Activated CD4-positive, alpha-beta T cell treated with anti-CD3 and anti-CD28 coated beads, Interleukin-2, Interleukin-4, amounts not matched to agents 100 ng/mL and 50 ng/mL, durations not matched to agents 16 hours and 8 hours (primary cell): Measurements from ENCODE around the gene HDGFL2.
A peak's percentile ranks its signal among the peaks of the same experiment; 100 is the strongest.

Experiments
- DNase-seq: peaks from one replicate; pipeline ENCODE4 v3.0.0-alpha.2; 2020; ENCODE audit warnings: low spot score

HDGFL2 gene

DNA sequence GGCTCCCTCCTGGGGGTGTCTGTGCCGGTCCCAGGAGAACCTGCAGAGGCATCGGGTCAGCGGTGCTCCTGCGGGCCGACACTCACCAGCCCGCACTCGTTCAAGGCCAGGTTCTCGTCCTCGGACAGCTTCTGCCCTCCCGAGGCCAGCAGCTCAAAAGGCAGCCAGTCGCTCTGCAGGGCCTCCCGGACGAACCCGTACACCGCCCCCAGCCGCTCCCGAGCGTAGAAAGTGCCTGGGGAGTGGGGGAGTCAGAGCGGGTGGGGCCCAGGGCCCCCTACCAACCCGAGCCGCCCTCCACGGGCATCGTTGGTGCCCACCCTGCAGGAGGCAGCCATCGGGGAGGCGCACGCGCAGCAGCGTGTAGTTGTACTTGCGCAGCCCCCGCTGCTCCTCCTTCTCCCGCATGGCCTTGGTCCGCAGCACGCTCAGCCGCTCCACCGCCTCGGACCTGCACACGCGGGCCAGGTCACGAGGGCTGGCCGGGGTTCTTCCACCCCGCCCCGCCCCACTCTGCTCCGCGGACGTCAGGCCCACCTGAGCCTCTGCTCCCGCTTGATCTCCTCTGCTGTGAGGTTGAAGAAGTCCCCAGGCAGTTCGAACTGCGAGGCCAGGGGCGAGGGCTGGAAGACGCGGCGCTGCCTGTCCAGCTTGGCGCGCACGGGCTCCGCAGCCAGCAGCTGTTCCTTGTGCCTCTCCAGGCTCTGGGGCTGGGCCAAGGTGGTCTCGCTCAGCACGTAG is 26.0 kb upstream of the HDGFL2 start:
- DNase-seq = no peak

GRCh38 chr19:4446704-4447200 is 25.3 kb upstream of the HDGFL2 start:
- no peak for DNase-seq

DNA sequence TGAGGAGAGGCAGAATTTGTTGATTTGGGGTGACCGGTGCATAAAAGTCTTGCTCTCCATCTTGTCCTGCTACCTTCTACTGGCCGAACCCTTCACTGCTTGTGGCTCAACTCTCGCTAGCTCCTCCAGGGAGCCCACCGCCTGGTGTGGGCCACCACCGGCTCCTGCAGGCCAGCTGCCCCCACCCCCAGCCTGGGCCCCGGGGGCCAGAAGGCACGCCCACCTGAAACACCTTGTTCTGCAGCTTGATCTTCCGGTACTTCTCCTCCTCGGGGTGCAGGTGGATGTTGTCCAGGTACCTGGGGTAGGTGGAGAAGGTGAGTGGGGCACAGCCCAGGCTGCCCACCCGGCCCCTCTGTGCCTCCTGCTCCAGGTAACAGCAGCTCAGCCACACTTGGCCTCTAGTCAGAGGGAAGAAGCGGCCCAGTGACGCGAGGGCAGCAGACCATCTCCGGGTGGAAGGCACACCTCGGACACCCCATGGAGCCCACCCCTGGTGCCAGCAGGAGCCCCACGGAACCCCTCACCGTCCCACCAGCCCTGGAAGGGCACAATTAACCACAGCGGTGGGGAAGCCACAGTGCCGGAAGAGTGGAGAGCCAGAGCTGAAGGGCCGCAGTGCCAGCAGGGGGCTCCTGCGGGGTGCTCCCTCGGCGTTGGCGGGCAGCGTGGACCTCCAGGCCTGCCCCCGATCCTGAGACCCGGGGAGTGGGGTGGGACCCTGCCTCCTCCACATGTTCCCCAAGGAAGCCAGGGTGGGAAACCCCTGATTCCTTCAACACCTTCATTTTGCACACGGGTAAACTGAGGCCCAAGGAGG is 24.6 kb upstream of the HDGFL2 start:
- DNase-seq = no peak

GRCh38 chr19:4448147-4448985 is 23.7 kb upstream of the HDGFL2 start:
- no peak for DNase-seq

DNA sequence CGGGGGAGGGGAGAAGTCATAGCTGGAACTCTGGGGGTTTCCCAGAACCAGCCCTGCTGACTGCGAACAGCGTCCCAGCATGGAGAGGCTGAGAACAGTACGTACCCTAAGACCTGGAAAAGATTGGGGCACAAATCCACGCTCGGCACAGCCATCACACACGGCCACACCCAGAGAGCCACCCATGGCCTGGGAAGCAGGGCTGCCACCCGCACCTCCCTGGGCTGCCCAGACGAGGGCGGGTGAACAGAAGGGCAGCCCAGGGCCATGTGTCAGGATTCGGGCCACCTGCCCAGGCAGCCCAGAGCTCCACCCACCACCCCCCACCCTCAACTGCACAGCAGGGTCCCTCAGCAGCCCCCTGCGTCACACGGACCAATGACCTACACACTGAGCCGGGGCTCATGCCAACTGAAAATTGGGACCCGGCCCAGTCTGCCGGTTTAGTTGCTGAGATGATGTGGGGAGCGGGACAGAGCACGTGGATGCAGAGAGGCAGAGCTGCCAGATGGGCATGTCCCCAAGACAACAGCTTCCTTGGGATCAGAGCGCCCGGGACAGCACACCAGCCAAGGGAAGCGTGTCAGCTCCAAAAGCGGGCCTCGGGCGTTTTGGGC is 23.0 kb upstream of the HDGFL2 start:
- DNase-seq = no peak

DNA sequence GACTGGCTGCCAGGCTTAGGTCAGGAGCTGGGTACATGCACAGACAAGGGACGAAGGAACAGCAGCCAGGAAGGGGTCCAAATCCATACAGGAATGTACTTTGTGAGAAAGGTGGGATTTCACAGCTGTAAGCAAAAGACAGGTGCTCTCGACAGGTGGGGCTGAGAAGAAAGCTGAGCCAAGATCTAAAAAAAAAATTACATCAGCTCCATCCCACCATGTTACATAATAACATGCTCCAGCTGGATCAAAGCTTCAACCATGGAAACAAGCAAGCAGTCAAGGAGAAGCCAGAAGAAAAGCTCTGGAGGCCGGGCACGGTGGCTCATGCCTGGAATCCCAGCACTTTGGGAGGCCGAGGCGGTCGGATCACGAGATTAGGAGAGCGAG is 22.5 kb upstream of the HDGFL2 start:
- DNase-seq = no peak

- DNase-seq = no peak
Observed at GRCh38 chr19:4452230-4452990, 19.7 kb upstream of the HDGFL2 start.

DNA sequence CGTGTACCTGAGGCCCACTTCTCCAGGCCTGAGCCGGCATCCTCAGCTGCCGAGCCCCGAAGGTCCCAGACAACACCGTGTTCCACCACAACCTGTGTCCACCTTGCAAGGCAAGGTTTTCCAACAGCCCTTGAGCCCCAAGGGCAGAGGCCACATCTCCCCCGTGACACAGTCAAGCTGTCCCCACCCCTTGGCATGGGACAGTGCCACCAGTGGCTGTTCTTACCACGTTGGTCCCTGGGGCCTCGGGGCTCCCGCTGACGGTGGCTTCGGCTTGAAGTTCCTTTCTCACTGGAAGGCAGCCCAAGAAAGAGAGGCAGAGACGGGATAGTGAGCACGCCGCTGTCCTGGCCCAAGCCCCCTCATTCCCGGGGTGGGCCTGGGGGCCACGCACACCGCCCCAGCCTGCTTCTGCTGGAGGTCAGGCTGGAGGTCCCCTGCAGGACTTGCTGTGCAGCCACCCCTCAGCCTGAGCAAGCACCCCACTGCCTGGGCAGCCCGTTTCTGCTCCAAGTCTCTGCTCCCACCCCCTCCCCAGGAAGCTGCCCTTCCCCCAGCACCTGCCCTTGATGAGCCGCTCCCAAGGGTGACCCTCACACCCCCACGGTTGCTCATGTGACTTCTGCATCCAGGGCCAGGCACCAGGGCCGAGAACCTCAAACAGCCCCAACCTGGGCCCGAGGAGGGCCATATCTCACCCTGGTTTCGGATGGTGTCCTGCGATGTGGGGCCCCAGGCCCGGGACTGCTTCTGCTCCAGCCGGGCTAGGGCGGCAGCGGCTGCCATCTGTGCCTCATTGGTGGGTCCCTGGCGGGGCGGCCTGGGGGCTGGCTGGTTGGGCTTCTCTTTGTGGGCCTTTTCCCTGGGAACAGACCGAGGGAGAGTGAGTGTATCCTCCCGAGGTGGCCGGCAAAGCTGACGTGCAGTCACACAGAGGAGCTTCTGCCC is 18.6 kb upstream of the HDGFL2 start:
- DNase-seq = no peak

DNA sequence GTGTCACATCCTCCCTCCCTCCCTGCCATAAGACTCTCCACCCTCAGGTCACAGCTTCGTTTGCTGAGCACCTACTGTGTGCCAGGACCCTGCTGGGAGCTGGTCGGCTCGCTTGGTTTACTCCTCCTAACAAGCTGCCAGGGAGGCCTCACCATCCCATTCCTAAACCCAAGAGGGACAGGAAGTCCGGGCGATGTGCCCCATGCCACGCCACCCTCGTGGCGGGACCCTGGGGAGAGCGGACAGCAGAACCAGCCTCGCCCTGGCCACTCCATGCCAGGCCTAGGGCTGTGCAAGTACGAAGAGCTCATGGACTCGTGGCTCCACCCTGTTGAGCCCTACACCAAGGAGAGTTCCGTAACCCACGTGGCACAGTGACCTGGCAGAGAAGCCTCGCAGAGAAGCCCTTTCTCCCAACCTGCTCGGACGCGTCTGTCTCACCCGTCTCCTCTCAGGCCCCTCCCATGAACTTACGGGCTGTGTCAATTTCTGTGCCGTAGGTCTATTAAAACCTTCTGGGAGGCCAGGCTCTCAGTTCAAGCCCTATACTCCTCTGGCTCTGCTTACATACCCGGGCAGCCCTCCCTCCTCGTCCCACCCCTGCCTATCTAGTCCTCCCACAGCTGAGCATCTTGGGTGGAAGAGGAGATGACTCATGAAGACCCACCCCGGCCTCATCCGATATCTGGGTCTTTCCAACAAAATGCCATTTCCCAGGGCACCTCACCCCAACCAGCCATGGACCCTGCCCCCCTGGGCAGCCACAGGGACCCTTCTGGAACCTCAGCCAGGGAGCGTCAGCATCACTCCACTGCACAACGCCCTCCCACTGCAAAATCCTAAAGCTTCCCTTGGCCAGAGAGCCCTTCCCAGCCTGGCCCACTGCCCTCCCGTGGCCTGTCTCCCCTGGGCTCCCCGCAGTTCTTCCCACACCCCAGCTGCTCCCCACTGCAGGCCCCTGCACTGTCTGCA is 17.1 kb upstream of the HDGFL2 start:
- DNase-seq = no peak

DNA sequence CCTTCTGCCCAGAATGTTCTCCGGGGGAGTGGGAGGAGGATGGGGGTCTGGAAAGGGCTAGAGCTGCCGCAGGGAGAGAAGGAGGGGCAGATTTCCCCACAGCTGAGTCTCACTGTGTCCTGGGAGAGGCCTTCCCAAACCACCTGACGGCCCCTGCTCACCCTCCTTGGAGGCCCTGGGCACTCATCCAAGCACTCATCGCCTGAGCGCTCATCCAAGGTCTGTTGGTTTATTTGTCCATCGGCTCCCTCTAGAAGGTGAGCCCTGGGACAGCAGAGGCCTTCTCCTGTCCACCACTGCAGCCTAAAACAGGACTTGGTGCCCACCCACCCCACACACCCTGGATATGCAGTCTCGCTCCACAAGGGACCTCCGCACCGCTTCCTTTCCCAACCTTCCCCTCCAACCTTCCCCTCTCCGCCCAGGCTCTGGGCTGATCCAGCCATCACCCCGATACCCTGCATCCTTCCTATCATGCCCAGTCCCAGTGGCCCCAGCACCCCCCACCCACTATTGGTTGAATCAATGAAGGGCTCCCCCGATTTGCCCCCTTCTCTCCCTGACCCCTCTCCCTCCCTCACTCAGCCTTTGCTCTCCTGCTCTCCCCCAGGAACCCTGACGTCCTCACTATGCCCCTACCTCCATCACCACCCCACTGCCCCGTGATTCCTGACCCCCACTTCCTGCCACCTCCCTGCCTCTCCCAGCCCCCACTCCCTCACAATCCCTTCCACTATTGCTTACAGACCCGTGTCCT is 16.2 kb upstream of the HDGFL2 start:
- no peak for DNase-seq

DNA sequence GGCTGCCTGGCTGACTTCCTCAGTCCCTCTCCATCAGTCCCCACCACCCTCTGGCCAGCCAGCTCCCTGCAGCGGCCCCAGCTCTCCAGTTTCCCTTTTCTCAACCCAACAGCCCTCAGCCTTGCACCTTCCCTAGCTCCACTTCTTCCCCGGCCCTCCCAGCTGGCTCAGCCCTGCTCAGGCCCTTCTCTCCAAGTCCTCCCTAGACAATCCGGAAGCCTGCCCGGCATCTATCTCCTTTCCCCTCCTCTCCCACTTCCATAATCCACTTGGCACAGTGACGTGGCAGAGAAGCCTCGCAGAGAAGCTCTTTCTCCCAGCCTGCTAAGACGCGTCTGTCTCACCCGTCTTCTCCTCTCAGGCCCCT is 15.6 kb upstream of the HDGFL2 start:
- DNase-seq = no peak

DNA sequence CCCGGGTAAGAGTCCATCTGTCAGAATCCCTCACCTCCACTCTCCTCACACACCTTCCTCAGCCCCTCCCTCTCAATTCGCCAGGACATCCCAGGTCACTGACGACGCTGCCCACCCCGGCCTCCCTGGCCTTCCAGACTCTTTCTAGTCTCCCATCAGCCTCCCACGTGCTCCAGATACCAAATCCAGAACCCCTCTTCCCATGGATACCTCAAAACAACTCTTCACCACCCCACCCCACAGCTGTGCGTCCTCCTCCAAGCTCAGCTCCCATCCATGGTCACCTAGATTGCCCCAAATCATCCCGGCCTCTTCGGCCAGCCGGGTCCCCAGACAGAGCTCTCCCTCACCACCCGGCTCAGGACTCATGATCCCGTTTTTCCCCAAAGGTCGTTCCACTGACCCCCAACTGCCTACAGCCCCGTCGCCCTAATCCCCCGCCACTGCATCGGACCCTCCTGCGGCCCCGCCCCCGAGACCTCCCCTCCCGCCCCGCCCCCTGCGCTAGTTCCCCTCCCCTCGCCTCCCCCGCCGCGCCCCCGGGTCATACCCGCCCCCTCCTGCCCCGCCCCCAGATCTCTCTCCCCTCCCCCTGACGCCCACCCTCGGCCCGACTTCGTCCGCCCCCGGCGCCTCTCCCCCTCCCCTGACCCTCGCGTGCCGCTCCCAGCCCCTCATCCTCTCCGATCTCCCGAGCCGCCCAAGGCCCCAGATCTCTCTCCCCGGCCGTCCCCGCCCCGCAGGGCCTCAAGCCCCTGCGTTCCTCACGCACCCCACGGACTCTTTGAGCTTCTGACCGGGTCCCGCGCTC is 15.0 kb upstream of the HDGFL2 start:
- DNase-seq = peak; percentile 42

GRCh38 chr19:4457654-4458395 is 14.3 kb upstream of the HDGFL2 start, which contains the start of gene UBXN6:
TSS of gene UBXN6 (minus strand) at chr19:4457794. CDS start at chr19:4457697, 97 bp downstream.
- peak; percentile 99 for DNase-seq

- no peak for DNase-seq
Observed at GRCh38 chr19:4464815-4465581, 7.1 kb upstream of the HDGFL2 start.

DNA sequence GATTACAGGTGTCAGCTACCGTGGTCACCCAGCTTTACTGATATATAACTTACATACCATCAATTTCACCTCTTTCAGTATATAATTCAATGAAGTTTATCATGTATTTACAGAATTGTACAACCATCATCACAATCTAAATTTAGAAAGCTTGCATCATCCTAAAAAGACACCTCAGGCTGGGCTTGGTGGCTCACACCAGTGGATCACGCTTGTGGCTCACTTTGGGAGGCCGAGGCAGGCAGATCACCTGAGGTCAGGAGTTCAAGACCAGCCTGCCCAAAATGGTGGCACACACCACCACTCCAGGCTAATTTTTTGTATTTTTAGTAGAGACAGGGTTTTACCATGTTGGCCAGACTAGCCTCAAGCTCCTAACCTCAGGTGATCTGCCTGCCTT is 4.3 kb upstream of the HDGFL2 start:
- DNase-seq = no peak
